HG02943 (cell line): Measurements from ENCODE around the gene EPN2.

ENCODE experiments used
- ATAC-seq: cut with Tn5 transposase; IDR thresholded peaks from one replicate; pipeline ENCODE4 v1.9.1; 2021; ENCODE audit warnings: mild to moderate bottlenecking, low read depth, moderate library complexity; ENCODE audit not compliant: unreplicated experiment

The EPN2 gene

DNA sequence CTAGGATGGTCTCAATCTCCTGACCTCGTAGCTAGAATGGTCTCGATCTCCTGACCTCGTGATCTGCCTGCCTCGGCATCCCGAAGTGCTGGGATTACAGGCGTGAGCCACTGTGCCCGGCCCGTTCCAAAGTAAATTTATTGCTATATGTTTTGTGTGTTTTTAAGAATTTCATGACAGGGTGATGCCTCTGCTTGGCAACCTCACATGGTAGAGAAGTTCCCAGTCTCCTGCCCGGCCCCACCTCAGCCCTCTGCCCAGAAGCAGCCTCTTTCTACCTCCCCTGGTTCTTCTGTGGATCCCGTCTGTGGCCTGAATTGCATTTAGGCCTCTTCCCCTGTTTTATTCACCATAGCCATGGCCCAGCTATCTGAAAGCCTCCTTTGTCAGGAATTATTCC is 70.4 kb downstream of the EPN2 start:
- no peak for ATAC-seq

DNA sequence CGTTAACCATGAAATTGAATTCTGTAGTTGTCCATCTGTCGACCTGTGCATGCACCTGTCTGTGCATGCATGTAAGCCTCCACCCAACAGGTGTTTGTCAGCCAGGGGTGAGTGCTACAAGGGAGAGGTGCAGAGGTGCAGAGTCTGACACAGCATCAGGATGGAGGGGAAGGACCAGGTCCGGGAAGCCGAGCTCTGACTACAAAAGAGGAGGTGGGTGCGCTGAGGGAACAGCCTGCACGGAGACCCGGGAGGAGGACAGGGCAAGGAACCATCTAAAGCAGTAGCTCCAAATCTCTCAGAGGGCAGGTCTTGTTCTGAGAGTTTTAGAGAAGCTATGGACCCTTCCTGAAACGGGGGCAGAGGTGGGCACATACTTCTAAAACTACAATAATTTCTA is 71.2 kb downstream of the EPN2 start:
- no peak for ATAC-seq

DNA sequence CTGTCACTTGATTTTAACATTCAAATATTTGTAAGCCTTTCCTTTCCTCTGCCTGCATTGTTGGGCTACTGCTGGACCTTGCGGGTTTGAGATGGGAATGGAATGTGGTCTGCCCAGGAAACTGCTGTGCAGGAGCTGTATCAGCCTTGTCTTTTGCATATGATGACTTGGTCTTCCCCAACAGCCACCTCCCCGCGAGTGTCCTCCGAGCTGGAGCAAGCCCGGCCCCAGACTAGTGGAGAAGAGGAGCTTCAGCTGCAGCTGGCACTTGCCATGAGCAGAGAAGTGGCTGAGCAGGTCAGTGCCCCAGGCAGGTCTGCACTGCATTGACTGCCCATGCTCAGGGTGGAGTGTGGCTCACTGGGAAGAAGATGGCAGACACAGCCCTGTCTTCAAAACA is 72.5 kb downstream of the EPN2 start:
- ATAC-seq = no peak

DNA sequence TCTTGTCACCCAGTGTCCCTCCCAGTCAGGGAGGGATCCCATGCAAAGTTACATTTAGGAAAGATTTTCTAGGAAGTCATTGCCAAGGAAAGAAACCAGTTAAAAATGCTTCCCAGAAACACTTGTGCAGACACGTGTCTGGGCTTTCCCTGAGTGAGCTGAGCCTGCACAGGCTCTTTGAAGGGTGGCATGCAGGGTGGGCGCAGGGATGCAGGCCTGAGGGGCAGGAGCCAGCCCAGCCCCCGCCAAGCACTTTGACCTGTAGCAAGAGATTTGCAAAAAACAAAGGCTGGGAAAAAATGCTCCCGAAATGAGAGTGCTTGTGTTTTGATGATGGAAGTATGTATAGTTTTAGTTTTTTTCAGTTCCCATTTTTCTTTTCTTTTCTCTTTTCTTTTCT is 73.0 kb downstream of the EPN2 start:
- ATAC-seq = no peak

DNA sequence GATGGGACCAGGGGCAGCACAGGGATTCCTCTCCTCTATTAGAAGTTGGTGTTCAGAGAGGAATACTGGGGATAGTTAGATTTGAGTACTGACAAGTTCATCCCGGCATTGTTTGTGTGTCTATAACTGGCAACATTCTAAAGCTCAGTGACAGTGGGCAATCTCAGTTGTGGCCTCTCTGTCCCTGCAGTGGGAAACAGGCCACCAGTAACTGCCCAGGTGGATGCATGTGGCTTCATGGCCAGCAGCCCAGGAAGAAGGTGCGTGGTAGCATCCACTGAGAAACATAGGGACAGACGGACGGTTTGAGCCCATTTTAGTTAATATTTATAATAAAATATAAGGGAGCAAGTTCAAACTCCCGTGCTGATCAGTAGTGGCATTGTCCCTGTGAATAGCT is 73.8 kb downstream of the EPN2 start:
- no peak for ATAC-seq

DNA sequence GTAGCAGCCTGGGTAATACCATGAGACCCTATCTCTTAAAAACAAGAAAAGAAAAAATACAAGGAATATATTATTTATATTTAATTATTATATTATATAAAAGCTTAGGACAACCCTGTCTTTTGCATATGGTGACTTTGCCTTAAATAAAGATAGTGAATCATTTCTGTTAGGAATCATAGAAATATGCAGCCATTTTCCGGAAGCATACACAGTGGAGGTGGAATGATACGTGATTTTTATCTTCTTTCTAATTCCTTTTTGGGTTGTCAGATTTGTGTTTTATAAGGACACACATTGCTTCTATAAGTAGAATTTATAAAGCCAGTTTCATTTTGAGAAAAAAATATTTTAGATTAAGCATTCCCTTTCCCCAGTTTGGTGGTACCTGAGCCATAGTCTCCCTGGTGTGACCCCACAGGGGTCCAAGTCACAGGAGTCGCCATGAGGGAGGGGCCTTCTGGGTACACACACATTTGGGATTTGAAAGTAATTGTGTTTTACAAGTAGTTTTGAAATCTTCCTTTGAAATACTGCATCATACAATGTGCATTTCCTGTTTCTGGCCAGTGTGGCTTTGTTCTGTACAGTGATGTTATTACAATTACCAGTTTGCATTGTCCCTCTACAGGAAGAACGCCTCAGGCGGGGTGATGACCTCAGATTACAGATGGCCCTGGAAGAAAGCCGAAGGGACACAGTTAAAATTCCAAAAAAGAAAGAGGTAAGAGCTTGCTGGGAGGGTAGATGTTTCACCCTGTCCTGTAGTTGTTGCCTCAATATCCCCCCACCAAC is 74.5 kb downstream of the EPN2 start:
- ATAC-seq = no peak

DNA sequence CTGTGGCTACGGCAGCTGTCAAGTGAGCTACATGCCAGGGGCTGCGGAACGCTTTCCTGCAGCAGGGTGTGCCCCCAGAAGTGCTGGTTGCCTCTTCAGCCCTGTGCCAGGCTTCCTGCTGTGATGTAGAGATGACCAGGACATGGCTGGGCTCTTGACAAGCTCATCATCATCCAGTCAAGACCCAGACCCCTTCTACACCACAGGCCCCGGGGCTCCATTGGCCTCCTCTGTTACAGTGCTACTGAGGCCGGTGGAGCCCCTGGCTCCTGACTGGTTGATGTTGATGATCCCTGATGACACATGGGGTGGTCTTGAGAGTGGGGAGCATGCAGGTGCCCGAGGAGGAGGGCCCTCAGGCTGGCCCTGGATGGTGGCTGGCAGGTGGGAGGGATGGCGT is 75.2 kb downstream of the EPN2 start:
- ATAC-seq = no peak

DNA sequence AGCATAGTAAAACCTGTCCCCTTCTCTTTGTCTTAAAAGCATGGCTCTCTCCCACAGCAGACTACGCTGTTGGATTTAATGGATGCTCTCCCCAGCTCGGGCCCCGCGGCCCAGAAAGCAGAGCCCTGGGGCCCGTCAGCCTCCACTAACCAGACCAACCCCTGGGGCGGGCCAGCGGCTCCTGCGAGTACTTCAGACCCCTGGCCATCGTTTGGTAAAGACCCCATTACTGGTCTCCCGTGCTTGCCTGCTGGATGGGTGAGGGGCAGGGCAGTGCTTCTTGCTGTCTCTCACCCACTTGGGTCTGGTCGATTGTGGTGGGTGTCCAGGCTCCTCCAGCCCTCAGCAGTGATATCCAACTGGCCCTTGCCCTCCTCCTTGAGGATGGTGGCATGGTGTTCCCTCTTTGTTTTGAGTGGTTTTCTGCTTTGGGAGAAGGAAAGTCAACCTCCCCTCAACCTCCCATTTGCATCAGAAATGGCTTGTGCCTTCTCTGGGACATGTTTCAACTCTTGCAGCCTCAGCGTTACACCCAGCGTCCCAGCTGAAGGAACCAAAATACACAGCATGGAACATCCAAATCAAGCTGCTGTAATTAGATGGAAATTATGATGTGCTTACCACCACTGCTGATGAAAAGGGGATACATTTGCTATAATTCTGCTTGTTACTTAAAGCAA is 76.0 kb downstream of the EPN2 start:
- no peak for ATAC-seq

DNA sequence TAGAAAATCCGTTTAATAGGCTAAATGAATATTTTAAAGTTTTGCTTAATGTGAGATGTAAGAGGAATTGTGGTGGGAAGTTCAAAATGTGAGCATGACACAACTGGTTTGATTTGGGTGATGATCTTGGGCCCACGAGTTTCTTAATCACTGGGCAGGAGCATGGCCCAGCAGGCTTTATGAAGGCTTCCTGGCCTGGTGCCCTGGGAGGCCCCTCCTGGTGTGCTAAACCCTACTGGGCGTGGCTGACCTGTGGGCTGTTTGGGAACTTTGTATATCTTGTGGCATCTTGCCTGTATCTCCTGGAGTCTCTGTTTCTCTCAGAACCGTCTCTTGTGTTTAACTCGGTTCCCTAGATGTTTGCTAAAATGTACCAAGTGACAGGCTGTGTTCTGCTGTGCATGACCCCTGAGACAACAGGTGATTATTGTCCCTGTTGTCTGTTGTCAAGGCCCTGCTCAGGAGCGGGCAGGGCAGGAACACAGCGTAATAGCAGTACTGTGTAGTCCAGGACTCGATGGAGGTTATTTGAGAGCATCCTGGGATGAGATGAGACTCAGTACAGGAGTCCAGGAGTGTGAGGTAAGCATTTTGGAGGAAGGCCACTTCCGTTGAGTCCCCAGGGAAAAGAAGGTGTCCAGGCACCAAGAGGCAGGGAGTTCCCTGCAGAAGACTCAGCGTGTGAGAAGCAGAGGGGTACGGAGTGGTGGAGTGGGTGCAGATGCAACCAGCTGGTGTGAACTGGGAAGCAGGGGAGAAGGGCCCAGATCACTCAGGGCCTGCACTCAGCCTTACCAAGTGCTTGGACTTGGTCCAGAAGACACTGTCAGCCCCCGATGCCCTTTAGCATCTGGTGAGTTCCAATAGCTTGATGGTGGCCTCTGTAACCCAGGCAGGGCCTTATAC is 76.8 kb downstream of the EPN2 start:
- no peak for ATAC-seq

DNA sequence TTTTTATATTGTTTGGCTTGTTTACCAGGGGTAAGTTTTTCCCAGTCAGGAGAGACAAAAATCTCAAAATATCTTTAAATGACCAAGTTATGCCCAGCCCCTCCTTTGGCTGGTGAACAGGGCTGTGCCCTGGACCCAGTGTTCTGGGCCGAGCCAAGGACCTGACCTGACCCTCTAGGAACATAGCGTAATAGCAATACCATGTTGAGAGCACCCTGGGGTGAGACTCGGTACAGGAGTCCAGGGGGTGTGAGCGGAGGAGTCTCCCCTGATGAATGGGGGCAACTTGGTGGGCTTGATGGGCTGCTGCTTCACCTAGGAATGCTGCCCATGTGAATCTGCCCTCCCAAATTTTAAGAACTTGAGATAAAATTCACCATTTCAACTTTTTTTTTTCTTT is 77.9 kb downstream of the EPN2 start:
- ATAC-seq = no peak

DNA sequence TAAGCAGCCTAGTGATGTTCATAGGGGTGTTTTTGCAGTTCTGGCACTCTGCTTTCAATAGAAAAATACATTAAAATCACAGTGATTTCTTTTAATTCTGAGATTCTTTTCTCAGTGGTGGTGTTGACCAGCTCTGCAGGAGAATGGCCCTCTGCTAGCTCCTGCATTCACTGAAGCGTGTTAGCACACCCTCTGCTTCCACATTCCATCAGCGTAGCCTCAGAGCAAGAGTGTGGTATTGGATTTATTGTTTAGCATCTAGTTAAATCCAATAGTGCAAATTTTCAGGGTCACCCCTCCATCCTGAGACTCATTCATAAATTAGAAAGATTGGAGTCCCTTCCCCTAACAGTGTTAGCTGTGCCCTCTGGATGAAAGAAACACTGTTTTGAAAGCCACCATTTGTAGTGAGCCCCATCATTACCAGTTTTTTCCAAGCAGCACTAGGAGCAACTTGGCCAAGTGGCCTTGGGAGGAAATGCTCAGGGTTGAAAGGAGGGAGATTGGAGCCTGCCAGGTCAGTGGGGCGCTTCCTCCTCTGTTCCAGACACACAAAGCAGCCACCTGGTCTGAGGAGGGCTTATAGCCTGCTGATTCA is 79.7 kb downstream of the EPN2 start:
- no peak for ATAC-seq

DNA sequence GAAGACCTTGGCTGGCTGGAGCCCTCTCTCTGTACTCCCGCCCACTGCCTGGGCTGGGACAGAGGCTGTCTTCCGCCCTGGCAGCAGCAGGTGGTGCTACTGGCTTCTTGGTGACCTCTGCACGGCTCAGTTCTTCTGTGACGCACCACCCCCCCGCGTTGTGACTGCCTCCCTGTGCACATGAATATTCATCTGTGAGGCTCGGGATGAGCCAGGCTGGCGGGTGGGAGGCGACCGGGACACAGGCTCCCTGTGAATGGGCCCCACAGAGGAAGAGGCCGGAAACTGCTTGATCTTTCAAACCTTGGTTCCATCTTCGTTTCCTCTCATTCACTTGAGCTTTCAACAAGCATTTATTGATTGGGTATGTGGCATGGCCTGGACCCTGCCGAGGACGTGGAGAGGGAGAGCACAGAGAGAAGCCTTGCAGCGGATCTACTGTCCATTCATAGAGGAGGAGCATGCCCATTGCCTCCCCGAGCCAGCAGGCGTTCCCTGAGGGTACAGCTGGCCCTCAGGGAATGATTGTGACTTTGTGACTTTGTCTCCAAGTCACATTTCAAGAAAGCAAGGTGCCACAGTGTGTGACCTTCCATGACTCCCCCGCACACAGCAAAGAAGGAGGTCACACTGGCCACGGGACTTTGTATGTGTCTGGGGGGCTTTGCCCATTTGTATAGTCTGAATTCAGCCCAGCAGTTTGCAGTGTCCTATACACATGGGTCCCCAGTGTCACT is 80.4 kb downstream of the EPN2 start:
- ATAC-seq = no peak

DNA sequence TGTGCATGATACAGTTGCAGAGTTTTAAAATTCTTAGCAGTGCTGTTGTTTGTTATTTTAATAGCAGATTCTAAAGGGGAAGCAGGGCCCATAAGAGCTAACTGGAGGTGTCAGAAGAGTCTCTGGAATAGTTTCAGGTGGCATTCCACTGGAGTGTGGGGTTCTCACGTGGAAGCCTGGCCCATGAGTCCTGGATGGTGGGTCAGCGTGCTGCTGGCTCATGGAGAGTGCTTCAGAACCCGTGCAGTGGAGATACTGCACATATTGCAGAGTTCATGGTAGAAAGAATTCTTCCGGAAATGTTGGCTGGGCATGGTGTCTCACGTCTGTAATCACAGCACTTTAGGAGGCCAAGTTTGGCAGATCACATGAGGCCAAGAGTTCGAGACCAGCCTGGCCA is 81.4 kb downstream of the EPN2 start:
- ATAC-seq = no peak

DNA sequence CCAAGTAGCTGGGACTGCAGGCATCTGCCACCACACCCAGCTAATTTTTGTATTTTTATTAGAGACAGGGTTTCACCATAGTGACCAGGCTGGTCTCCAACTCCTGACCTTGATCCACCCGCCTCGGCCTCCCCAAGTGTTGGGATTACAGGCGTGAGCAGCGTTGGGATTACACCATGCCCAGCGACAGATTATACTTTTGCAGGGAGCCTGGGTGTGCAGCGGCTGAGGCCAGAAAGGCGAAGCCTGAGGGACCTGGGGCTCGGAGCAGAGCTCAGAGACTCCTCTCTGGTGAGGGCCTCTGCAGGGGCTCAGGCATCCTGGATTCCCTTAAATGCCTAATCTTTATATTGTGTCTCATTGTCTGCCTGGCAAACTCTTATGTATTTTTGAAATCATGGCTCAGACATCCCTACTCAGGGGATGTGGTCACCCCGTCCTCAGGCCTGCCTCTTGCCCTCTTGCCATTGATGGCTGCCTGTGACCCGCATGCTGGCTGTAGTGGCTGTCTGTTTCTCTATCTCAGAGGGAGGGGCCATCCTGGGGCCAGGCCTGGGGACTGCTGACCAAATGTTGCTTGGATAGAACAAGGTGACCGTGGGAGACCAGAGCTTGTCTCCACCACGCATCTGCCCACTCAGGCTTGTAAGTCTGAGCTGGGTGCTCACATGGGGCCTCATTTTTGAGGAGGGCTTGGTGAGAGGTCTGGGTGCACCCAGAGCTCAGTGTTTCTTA is 82.8 kb downstream of the EPN2 start:
- ATAC-seq = no peak

DNA sequence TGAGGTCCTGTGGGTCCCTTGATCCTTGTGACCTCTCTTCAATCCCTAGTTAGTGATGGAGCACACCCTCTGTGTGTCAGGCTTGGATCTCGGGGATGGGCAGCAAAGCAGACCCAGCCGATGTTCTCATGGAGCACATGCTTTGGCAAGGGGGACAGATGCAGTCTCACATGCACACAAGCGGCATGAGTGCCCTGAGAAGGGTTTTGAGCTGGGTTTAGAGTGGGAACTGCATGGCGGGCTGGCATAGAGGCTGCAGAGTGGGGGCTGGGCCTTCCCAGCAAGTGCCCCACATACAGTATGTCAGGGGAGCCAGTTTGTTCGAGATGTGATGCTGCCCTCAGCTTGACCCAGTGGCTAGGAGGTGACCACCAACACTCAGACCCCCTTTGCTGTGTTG is 83.7 kb downstream of the EPN2 start:
- no peak for ATAC-seq

DNA sequence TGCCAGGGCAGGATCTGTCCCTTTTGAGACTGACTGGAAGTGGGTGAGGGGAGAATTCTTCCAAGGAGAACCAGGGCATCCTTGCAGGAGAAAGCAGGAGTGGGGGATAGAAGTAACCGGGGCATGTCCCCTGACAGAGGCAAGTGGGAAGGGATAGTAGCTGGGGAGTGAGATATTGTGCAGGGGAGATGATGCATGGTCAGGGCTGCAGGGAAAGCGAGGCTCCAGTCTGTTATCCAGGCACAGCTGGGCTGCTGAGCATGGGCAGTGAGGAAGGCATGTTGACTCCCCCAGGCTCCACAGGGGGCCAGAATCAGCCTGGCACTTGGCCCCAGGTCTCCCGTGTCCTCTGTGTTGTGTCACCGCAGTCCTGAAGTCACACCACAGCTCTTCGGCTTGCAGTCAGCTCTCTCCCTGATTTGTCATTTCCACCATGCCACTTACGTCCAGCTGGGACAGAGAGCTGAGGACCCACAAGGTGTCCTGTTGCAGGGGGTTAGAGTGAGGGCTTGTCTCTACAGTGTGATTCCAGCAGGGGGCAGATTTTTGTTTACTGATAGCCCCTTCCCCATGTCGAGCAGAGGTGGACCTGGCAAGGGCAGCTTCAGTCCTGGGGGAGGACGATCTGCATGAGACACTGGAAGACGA is 84.4 kb downstream of the EPN2 start:
- ATAC-seq = no peak

DNA sequence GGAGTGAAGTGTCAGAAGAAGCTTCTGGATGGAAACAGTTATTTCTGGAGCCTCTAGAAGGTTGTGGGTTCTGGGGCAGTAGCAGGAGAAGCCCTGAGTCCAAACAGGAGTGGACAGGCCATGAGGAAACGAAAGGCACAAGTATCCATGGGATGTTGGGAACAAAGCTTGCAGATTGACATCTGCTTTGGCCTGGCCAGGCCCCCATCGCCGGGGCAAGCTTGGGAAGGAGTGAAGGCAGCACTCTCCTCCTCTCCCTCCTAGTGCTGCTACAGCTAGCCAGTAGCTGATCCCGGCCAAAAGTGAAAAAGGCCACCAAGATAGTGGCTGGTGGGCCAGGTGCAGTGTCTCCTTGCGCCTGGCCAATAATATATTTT is 85.0 kb downstream of the EPN2 start:
- ATAC-seq = no peak

DNA sequence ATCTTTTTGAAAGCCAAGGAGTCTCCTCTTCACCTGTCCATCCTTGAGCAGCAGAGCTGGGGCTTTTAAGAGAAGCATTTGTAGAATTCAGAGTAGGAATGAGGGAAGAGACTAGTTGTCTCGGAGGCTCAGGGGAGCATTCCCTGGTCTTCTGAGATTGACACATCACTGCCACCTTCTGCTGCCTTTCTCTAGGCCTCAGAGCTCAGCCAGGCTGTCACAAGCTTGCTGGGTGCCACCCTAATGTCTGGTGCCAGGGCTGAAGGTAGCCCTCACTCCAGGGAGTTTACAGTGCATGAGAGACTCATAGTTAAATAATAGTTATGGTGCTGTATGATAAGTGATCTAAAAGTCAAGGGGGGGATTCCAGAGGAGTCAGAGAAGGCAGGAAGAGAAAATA is 85.7 kb downstream of the EPN2 start:
- no peak for ATAC-seq

DNA sequence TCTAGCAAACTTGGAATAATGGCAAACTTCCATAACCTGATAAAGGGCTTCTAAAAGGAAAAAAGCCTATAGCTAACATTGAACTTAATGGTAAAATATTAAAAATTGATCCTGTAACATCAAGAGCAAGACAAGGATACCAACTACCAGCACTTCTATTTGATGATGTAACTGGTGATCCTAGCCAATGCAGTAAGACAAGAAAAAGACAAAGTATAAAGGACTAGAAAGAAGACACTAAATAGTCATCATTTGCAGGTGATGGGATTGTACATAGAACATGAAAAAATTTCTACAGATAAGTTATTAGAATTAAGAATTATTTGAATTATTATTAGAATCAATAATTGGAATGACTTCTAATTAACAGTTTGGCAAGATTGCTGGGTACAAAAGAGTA is 88.4 kb downstream of the EPN2 start:
- no peak for ATAC-seq
